K562 (cell line): Measurements from ENCODE around the gene LSM11. TPM values are rescaled to one million over a fixed set of nuclear protein-coding genes. Genes with fewer than 3 reads are reported as not detected.

Experiments
- CBFA2T2 ChIP-seq: fragments of 450-650 bp; conservative IDR thresholded peaks from 2 replicates; pipeline ENCODE4 v1.6.1; 2017; ENCODE audit warnings: mild to moderate bottlenecking
- CTBP1 ChIP-seq: fragments of 450-650 bp; IDR thresholded peaks from 2 replicates; pipeline ENCODE4 v1.6.1; 2016; ENCODE audit warnings: borderline replicate concordance
- GABPA ChIP-seq: fragments of 200-800 bp; sonication (Bioruptor generic); conservative IDR thresholded peaks from 2 replicates; pipeline ENCODE4 v1.6.1; 2016; ENCODE audit warnings: low read depth, missing genetic modification characterization, missing compliant biosample characterization
- HCFC1 ChIP-seq: IDR thresholded peaks from 2 replicates; pipeline ENCODE4 v1.6.1; 2012; ENCODE audit warnings: low read depth, low read length, improper control_type of control experiment
- HDGF ChIP-seq: fragments of 450-650 bp; IDR thresholded peaks from 2 replicates; pipeline ENCODE4 v1.6.1; 2016
- JUNB ChIP-seq: fragments of 450-650 bp; formaldehyde crosslinking; conservative IDR thresholded peaks from 2 replicates; pipeline ENCODE4 v1.4.0; 2020; ENCODE audit warnings: mild to moderate bottlenecking
- NCOA1 ChIP-seq: fragments of 450-650 bp; IDR thresholded peaks from 2 replicates; pipeline ENCODE4 v1.6.1; 2016; ENCODE audit warnings: low read depth
- PHF8 ChIP-seq: fragments of 200-600 bp; sonication (generic); IDR thresholded peaks from 2 replicates; pipeline ENCODE4 v1.6.1; 2012; ENCODE audit warnings: mixed run types, mild to moderate bottlenecking, inconsistent platforms, low read length, moderate library complexity, borderline replicate concordance
- PRDM10 ChIP-seq: fragments of 450-650 bp; IDR thresholded peaks from 2 replicates; pipeline ENCODE4 v1.6.1; 2018; ENCODE audit not compliant: partially characterized antibody
- RCOR1 ChIP-seq, 2 experiments: IDR thresholded peaks; 2 replicates each; pipeline ENCODE4 v1.6.1; 2012; ENCODE audit warnings: low read depth in 2 of 2, low read length in 2 of 2, borderline replicate concordance in 1 of 2, improper control_type of control experiment in 1 of 2
- SRSF9 ChIP-seq: fragments of 200-400 bp; formaldehyde crosslinking; IDR thresholded peaks from 2 replicates; pipeline ENCODE4 v1.6.1; 2017; ENCODE audit warnings: low read depth, low read length, borderline replicate concordance
- ZFP30 ChIP-seq: fragments of 250-450 bp; sonication (Bioruptor Pico); IDR thresholded peaks from 2 replicates; pipeline ENCODE4 v1.8.0; 2022; ENCODE audit warnings: moderate library complexity, mild to moderate bottlenecking, inconsistent platforms, borderline replicate concordance
- polyA plus RNA-seq, 8 experiments: library from polyadenylated mRNA; depleted of rRNA in 4 of 8; stranded (reverse) in 5 of 8; unstranded in 3 of 8; fragments of >200 nt; fragmentation: Nextera tagmentation in 2 of 8; fragmentation: Illumina TruSeq in 1 of 8; extraction: Ambion mirVana in 2 of 8; extraction: Trizol in 1 of 8; gene quantifications; 2 replicates each; pipeline versions ENCODE4 v1.2.1 to v1.2.3, GENCODE V29; 2011 to 2014; ENCODE audit warnings: inconsistent platforms in 1 of 8, missing spikeins in 1 of 8
- total RNA-seq, 7 experiments: library from RNA; depleted of rRNA in 6 of 7; stranded (reverse); fragments of >200 nt in 6 of 7; fragmentation: Illumina TruSeq in 2 of 7; extraction: Trizol in 2 of 7; gene quantifications; 2 replicates each; pipeline versions ENCODE4 v1.2.1 to v1.2.3, GENCODE V29; 2011 to 2021; ENCODE audit warnings: low replicate concordance in 1 of 7
- TF ChIP-seq, protein P1 (sequence below), 3 experiments: IDR thresholded peaks in 2 of 3; conservative IDR thresholded peaks in 1 of 3; 2 replicates each; pipeline ENCODE4 v1.5.1; 2011 to 2012; ENCODE audit warnings: low read length in 3 of 3, mild to moderate bottlenecking in 3 of 3, control low read depth in 2 of 3, improper control_type of control experiment in 1 of 3, inconsistent platforms in 1 of 3, low read depth in 1 of 3, mixed read lengths in 1 of 3, moderate library complexity in 1 of 3; ENCODE audit not compliant: insufficient read depth in 2 of 3
- TF ChIP-seq, protein P2 (sequence below), 2 experiments: fragments of 150-350 bp in 1 of 2; IDR thresholded peaks; 2 replicates each; pipeline ENCODE4 v1.6.1; 2012 to 2016; ENCODE audit warnings: low read depth in 2 of 2, low read length in 2 of 2, mild to moderate bottlenecking in 1 of 2, moderate library complexity in 1 of 2
- TF ChIP-seq, protein P3 (sequence below): sonication (generic); formaldehyde crosslinking; IDR thresholded peaks from 2 replicates; pipeline ENCODE4 v1.8.0; 2022; ENCODE audit warnings: mild to moderate bottlenecking, low read depth, missing genetic modification reagents

The LSM11 gene
- total and polyA plus RNA-seq, 9 of the 15 experiments (the other 6 are each of a cell fraction or from before 2014, with no cell fraction given) = 1.8 to 9.4 (median 4.7) TPM

DNA sequence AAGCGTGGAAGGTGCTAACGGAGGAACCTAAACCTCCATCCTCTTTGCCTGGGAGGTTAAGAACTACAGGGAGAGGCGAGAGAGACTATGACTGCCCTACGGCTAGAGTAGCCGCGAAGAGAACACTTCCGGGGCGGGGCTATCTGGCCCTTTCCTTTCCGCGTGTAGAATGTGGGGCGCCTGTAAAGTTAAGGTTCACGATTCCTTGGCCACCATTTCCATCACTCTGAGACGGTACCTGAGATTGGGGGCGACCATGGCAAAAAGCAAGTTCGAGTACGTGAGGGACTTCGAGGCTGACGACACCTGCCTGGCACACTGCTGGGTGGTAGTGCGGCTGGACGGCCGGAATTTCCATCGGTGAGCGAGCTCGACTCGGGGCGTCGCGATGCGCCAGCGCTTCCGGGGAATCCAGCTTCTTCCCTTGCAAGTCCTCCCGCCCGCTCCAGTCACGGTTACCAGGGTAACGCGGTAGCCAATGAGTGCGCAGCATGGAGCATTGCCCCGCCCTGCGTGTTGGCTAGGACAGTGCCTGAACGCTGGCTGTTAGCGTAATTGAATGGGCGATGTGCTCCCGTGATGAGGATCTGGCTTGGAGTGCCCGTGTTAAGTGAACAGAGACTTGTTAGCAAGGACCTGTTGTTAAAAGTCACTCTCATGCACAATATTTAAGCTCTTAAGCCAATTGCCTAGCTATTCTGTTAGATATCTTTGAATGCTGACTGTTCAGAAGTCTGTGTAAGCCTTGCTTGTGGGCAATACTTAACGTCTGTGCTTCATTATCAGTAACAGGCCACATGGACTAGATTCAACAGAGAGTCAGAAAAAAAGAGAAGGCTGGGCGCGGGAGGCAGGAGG lies 12.0 kb upstream of the LSM11 start, which contains the start of gene THG1L (continued):
- TF ChIP-seq, protein P1, sequence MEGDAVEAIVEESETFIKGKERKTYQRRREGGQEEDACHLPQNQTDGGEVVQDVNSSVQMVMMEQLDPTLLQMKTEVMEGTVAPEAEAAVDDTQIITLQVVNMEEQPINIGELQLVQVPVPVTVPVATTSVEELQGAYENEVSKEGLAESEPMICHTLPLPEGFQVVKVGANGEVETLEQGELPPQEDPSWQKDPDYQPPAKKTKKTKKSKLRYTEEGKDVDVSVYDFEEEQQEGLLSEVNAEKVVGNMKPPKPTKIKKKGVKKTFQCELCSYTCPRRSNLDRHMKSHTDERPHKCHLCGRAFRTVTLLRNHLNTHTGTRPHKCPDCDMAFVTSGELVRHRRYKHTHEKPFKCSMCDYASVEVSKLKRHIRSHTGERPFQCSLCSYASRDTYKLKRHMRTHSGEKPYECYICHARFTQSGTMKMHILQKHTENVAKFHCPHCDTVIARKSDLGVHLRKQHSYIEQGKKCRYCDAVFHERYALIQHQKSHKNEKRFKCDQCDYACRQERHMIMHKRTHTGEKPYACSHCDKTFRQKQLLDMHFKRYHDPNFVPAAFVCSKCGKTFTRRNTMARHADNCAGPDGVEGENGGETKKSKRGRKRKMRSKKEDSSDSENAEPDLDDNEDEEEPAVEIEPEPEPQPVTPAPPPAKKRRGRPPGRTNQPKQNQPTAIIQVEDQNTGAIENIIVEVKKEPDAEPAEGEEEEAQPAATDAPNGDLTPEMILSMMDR (IDR thresholded peaks at IDR 0.05 in 2 of 3, conservative IDR thresholded peaks at IDR 0.05 in 1 of 3; ENCODE audit: insufficient read depth in 2 of 3, low read depth in 1 of 3, low read length in 3 of 3) = no peak
- no peak; the same call in 1 of the 2 replicates for TF ChIP-seq NCOA1
- TF ChIP-seq ZFP30 (CRISPR knock-in tag) = no peak
- peak; percentile 72 for TF ChIP-seq PRDM10
- TF ChIP-seq CBFA2T2 = peak; percentile 70
- TF ChIP-seq, protein P2, sequence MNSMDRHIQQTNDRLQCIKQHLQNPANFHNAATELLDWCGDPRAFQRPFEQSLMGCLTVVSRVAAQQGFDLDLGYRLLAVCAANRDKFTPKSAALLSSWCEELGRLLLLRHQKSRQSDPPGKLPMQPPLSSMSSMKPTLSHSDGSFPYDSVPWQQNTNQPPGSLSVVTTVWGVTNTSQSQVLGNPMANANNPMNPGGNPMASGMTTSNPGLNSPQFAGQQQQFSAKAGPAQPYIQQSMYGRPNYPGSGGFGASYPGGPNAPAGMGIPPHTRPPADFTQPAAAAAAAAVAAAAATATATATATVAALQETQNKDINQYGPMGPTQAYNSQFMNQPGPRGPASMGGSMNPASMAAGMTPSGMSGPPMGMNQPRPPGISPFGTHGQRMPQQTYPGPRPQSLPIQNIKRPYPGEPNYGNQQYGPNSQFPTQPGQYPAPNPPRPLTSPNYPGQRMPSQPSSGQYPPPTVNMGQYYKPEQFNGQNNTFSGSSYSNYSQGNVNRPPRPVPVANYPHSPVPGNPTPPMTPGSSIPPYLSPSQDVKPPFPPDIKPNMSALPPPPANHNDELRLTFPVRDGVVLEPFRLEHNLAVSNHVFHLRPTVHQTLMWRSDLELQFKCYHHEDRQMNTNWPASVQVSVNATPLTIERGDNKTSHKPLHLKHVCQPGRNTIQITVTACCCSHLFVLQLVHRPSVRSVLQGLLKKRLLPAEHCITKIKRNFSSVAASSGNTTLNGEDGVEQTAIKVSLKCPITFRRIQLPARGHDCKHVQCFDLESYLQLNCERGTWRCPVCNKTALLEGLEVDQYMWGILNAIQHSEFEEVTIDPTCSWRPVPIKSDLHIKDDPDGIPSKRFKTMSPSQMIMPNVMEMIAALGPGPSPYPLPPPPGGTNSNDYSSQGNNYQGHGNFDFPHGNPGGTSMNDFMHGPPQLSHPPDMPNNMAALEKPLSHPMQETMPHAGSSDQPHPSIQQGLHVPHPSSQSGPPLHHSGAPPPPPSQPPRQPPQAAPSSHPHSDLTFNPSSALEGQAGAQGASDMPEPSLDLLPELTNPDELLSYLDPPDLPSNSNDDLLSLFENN (IDR thresholded peaks at IDR 0.05; ENCODE audit: low read depth in 2 of 2, low read length in 2 of 2) = no peak; a peak in 1 of 4 replicates
- peak; percentile 97 for TF ChIP-seq GABPA (tag)
- no peak for TF ChIP-seq SRSF9
- TF ChIP-seq PHF8 = peak; percentile 90; the same call in 1 of the 2 replicates
- TF ChIP-seq HDGF = no peak
- no peak for TF ChIP-seq JUNB
- no peak for TF ChIP-seq RCOR1 (IDR thresholded peaks at IDR 0.05; ENCODE audit: borderline replicate concordance in 1 of 2, low read depth in 2 of 2, low read length in 2 of 2)
- TF ChIP-seq CTBP1 = peak; percentile 82; the same call in 1 of the 2 replicates
- peak; percentile 74 for TF ChIP-seq HCFC1
- TF ChIP-seq, protein P3, sequence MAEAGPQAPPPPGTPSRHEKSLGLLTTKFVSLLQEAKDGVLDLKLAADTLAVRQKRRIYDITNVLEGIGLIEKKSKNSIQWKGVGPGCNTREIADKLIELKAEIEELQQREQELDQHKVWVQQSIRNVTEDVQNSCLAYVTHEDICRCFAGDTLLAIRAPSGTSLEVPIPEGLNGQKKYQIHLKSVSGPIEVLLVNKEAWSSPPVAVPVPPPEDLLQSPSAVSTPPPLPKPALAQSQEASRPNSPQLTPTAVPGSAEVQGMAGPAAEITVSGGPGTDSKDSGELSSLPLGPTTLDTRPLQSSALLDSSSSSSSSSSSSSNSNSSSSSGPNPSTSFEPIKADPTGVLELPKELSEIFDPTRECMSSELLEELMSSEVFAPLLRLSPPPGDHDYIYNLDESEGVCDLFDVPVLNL (CRISPR knock-in tag) = no peak
